Fibroblast of skin of left biceps (primary cell): Measurements from ENCODE around the gene GDPD5.
"Not testable (repeated sequence)": the region's sequence is repeated elsewhere in the genome, so short reads cannot be mapped to it uniquely, and the experiment has no call there.

Source experiments
- DNase-seq, 2 experiments: peaks; one replicate each; pipeline ENCODE4 v3.0.0-alpha.2; 2013; ENCODE audit warnings: low read depth in 2 of 2

Gene GDPD5

GRCh38 chr11:75429902-75430713, 95.6 kb downstream of the GDPD5 start:
- DNase-seq = peak; percentile 28 to 31

GRCh38 chr11:75429641-75429901, 96.2 kb downstream of the GDPD5 start:
- no peak for DNase-seq

GRCh38 chr11:75428989-75429640, 96.6 kb downstream of the GDPD5 start:
- no peak for DNase-seq

- DNase-seq = peak; percentile 55 to 63
Measured at GRCh38 chr11:75428281-75428724, 97.4 kb downstream of the GDPD5 start.

- DNase-seq = no peak
Measured at GRCh38 chr11:75427181-75427580, 98.6 kb downstream of the GDPD5 start.

- no peak for DNase-seq
Measured at GRCh38 chr11:75426720-75427086, 99.0 kb downstream of the GDPD5 start.

GRCh38 chr11:75425422-75425821, 100.3 kb downstream of the GDPD5 start:
- DNase-seq = no peak

- DNase-seq = no peak
Measured at GRCh38 chr11:75424396-75424795, 101.3 kb downstream of the GDPD5 start.

- no peak for DNase-seq
Measured at GRCh38 chr11:75423721-75424120, 102.0 kb downstream of the GDPD5 start.

GRCh38 chr11:75422248-75423231, 103.2 kb downstream of the GDPD5 start:
- DNase-seq = no peak

- DNase-seq = no peak
Measured at GRCh38 chr11:75421902-75422247, 103.9 kb downstream of the GDPD5 start.

GRCh38 chr11:75421035-75421602, 104.6 kb downstream of the GDPD5 start:
- DNase-seq = no peak

- DNase-seq = no peak
Measured at GRCh38 chr11:75420224-75421034, 105.3 kb downstream of the GDPD5 start.

- DNase-seq = no peak
Measured at GRCh38 chr11:75413864-75414263, 111.9 kb downstream of the GDPD5 start.

GRCh38 chr11:75413146-75413545, 112.6 kb downstream of the GDPD5 start:
- not testable (repeated sequence) for DNase-seq

GRCh38 chr11:75409971-75410370, 115.8 kb downstream of the GDPD5 start:
- DNase-seq = not testable (repeated sequence)

GRCh38 chr11:75408957-75409219, 116.9 kb downstream of the GDPD5 start:
- no peak for DNase-seq

GRCh38 chr11:75406338-75406777, 119.4 kb downstream of the GDPD5 start:
- no peak for DNase-seq

- no peak for DNase-seq
Measured at GRCh38 chr11:75403983-75404658, 121.6 kb downstream of the GDPD5 start.

- no peak for DNase-seq
Measured at GRCh38 chr11:75403037-75403436, 122.7 kb downstream of the GDPD5 start.
